Regular cardiac myocyte (primary cell): ENCODE results near the gene CDH9. TPM values are rescaled to one million over a fixed set of nuclear protein-coding genes. Genes with fewer than 3 reads are reported as not detected.

ENCODE experiments used
- total RNA-seq: library from RNA; depleted of rRNA; stranded (reverse); fragments of >200 nt; gene quantifications from 2 replicates; pipeline ENCODE4 v1.2.3, GENCODE V29; 2014

Gene CDH9
- not detected in 2 replicates for total RNA-seq

GRCh38 chr5:27038476-27038875 lies at the start of gene CDH9:
CDH9 (minus strand) TSS chr5:27038586; CDS start chr5:26988333, 50,253 bp downstream.

